MCF 10A (cell line): Measurements from ENCODE around the gene C5orf58. TPM values are rescaled to one million over a fixed set of nuclear protein-coding genes. Genes with fewer than 3 reads are reported as not detected.

Experiments
- BruUV-seq: library from RNA; stranded (reverse); fragments of 400-500 nt; replicated peaks from 2 replicates; lab custom pipeline; 2021; lab: Mats Ljungman, UMichigan
- CTCF ChIA-PET: fragments of 300-600 bp; sonication (Branson Sonifier 250); formaldehyde crosslinking; extraction: SDS; loops from one replicate; lab custom pipeline; 2021; ENCODE audit warnings: antibody characterized with exemption, inconsistent platforms; lab: Yijun Ruan, JAX
- POLR2A ChIA-PET: fragments of 300-600, 350-650 bp; sonication (Branson Sonifier 250); formaldehyde crosslinking; extraction: SDS; loops from one replicate; lab custom pipeline; 2020; ENCODE audit warnings: antibody characterized with exemption, inconsistent platforms; lab: Yijun Ruan, JAX
- DNase-seq: peaks from one replicate; pipeline ENCODE4 v3.0.0-alpha.2; 2018; ENCODE audit not compliant: unreplicated experiment
- H3K27ac Mint-ChIP-seq: one replicate; pipeline ENCODE4 v1.8.0; 2022; ENCODE audit warnings: mild to moderate bottlenecking, low read depth, mixed read lengths; ENCODE audit not compliant: unreplicated experiment
- H3K27me3 Mint-ChIP-seq: one replicate; pipeline ENCODE4 v1.8.0; 2022; ENCODE audit warnings: mixed read lengths; ENCODE audit not compliant: insufficient read depth, unreplicated experiment
- H3K36me3 Mint-ChIP-seq: one replicate; pipeline ENCODE4 v1.8.0; 2022; ENCODE audit warnings: mild to moderate bottlenecking, moderate library complexity, mixed read lengths; ENCODE audit not compliant: insufficient read depth, unreplicated experiment
- H3K4me1 Mint-ChIP-seq: one replicate; pipeline ENCODE4 v1.8.0; 2022; ENCODE audit warnings: mixed read lengths; ENCODE audit not compliant: insufficient read depth, unreplicated experiment
- H3K4me3 Mint-ChIP-seq: one replicate; pipeline ENCODE4 v1.8.0; 2022; ENCODE audit warnings: mild to moderate bottlenecking, moderate library complexity, mixed read lengths; ENCODE audit not compliant: unreplicated experiment
- H3K9me3 Mint-ChIP-seq: one replicate; pipeline ENCODE4 v1.8.0; 2022; ENCODE audit warnings: mixed read lengths; ENCODE audit not compliant: unreplicated experiment
- CTCF ChIP-seq: fragments of 200-600 bp; IDR thresholded peaks from one replicate; pipeline ENCODE4 v1.8.0; 2022; ENCODE audit warnings: antibody characterized with exemption, mild to moderate bottlenecking; ENCODE audit not compliant: unreplicated experiment
- intact Hi-C: fragments of 100-400 bp; cut with micrococcal nuclease; formaldehyde crosslinking; loops from 2 replicates; pipeline ENCODE4 v1.14.1; 2022
- total RNA-seq: library from RNA; stranded (reverse); gene quantifications from 2 replicates; pipeline ENCODE4 v1.2.3, GENCODE V29; 2022

Gene C5orf58
- total RNA-seq, 1 experiment from 2014 or later, result not detected

DNA sequence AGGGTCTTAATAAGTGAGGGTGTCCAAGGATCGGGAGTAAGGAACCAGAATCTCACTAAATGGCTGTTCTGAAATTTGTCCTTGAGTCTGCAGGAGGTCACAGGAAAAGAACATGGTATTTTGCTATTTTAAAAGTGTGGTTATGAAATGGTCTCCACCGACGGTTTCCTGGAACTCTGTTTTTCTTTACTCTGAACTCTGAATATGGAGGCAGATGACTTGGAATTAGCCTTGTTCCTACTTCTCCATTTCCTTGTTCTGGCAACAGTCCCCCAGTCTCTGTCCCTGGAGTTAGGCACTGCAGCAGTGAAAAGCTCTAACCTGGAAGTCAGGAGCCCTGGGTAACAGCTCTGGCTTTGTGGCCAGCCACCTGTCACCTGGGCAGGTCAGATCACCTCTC lies 46.6 kb upstream of the C5orf58 start:
- POLR2A ChIA-PET, result no interaction called here
- Mint-ChIP-seq H3K4me3 (no peak overlapping the region), H3K27me3 (no peaks in the 10 kb centered on the region), H3K27ac (no peak overlapping the region), H3K9me3 (no peaks in the 10 kb centered on the region), H3K36me3 (no peaks in the 10 kb centered on the region), H3K4me1 (no peaks in the 10 kb centered on the region)
- intact Hi-C loops, result no loop called here
- CTCF ChIA-PET, result interaction anchor here (2.5 to 29.7 kb wide), 4 partner anchors 9 to 87 kb away, joined by 12 to 633 read pairs (median 101); partner anchors contain the start of gene FOXI1
- no peak for TF ChIP-seq CTCF
- no peak for DNase-seq
- BruUV-seq, result no TSS peak

- CTCF ChIA-PET, result interaction anchor here (5.5 to 29.7 kb wide), 3 partner anchors 8 to 88 kb away, joined by 97 to 633 read pairs (median 105); partner anchors contain the start of gene FOXI1
- DNase-seq, result no peak
- no peaks in the 10 kb centered on the region for H3K27me3 Mint-ChIP-seq
- TF ChIP-seq CTCF, result no peak
- POLR2A ChIA-PET, result no interaction called here
- H3K27ac Mint-ChIP-seq, result no peak overlapping the region
- H3K9me3 Mint-ChIP-seq, result no peaks in the 10 kb centered on the region
- H3K4me1 Mint-ChIP-seq, result no peaks in the 10 kb centered on the region
- no TSS peak for BruUV-seq
- no peaks in the 10 kb centered on the region for H3K36me3 Mint-ChIP-seq
- intact Hi-C loops, result no loop called here
- no peak overlapping the region for H3K4me3 Mint-ChIP-seq
Observed at GRCh38 chr5:170186856-170187255, 45.9 kb upstream of the C5orf58 start.

GRCh38 chr5:170190436-170191134 lies 42.2 kb upstream of the C5orf58 start:
- no peak overlapping the region for H3K4me3 Mint-ChIP-seq
- CTCF ChIA-PET, result interaction anchor here (0.5 to 29.7 kb wide), 5 partner anchors 8 to 441 kb away, joined by 3 to 633 read pairs (median 3); partner anchors contain the start of gene FOXI1

More at GRCh38 chr5:170190436-170191134, 42.2 kb upstream of the C5orf58 start:
- no peaks in the 10 kb centered on the region for H3K27me3 Mint-ChIP-seq
- H3K9me3 Mint-ChIP-seq, result no peaks in the 10 kb centered on the region
- no TSS peak for BruUV-seq
- H3K36me3 Mint-ChIP-seq, result no peaks in the 10 kb centered on the region
- no peak overlapping the region for H3K27ac Mint-ChIP-seq
- H3K4me1 Mint-ChIP-seq, result no peaks in the 10 kb centered on the region
- DNase-seq, result no peak
- TF ChIP-seq CTCF, result no peak
- intact Hi-C loops, result no loop called here
- POLR2A ChIA-PET, result no interaction called here
